HL-60 (cell line): ENCODE measurements around the gene FOXP1.

Experiments
- DNase-seq, 2 experiments: peaks; one replicate each; pipeline ENCODE4 v3.0.0-alpha.2; 2010 to 2020; ENCODE audit warnings: low read depth in 1 of 2, low spot score in 1 of 2
- H3K27ac ChIP-seq: fragments of 250-450 bp; sonication (Bioruptor Pico); replicated peaks from 2 replicates; pipeline ENCODE4 v1.5.1; 2020; ENCODE audit warnings: mild to moderate bottlenecking, moderate library complexity
- H3K27me3 ChIP-seq: fragments of 250-450 bp; sonication (Bioruptor Pico); 2 replicates; pipeline ENCODE4 v1.5.1; 2021; ENCODE audit warnings: mild to moderate bottlenecking, moderate library complexity; ENCODE audit not compliant: insufficient read depth, poor library complexity, severe bottlenecking
- H3K4me3 ChIP-seq: replicated peaks from 2 replicates; pipeline ENCODE4 v1.5.1; 2011; ENCODE audit warnings: mild to moderate bottlenecking, control low read depth, low read length; ENCODE audit not compliant: insufficient read depth
- GABPA ChIP-seq: IDR thresholded peaks from 2 replicates; pipeline ENCODE4 v1.6.1; 2012; ENCODE audit warnings: low read depth
- POLR2AphosphoS5 ChIP-seq: IDR thresholded peaks from 2 replicates; pipeline ENCODE4 v1.6.1; 2012; ENCODE audit warnings: low read depth
- SPI1 ChIP-seq: IDR thresholded peaks from 2 replicates; pipeline ENCODE4 v1.6.1; 2012; ENCODE audit warnings: low read depth, mild to moderate bottlenecking, borderline replicate concordance
- TF ChIP-seq, protein P1 (sequence below): IDR thresholded peaks from 2 replicates; pipeline ENCODE4 v1.6.1; 2012; ENCODE audit warnings: low read depth; ENCODE audit not compliant: insufficient replicate concordance
- TF ChIP-seq, protein P2 (sequence below): IDR thresholded peaks from one replicate; pipeline ENCODE4 v1.5.1; 2011; ENCODE audit warnings: low read length, control low read depth, inconsistent platforms; ENCODE audit not compliant: insufficient read depth

FOXP1 gene

DNA sequence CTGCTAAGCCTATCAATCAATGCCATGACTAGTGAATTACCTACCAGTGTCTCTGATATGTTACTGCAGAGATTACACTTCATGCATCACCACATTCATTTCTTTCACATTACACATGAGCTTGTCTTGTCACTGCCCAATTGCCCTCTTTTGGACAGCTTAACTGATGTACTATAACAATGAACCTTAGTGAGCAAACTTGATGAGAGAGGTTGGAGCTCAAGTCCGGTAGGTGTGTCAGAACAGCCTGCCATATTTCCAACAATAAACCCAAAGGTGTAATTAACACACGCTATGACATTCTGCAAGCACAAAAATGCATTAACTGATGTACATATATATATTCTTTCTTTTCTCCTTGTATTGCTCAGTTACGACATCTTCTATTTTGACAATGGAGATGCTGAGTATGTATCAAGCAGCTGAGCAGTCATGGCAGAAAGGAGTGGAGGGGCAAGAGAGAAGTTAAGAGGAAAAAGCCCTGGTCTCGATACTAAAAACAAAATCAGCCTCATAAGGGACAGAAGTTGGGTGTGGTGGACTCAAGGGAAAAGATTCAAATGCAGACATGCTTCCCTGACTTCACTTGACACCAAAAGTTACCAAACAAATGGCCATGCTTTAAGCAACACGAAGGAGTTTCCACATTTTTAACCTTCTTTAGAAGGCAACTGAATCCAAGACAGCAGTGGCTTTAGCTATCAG lies 538.2 kb downstream of the FOXP1 start:
- TF ChIP-seq, protein P1, sequence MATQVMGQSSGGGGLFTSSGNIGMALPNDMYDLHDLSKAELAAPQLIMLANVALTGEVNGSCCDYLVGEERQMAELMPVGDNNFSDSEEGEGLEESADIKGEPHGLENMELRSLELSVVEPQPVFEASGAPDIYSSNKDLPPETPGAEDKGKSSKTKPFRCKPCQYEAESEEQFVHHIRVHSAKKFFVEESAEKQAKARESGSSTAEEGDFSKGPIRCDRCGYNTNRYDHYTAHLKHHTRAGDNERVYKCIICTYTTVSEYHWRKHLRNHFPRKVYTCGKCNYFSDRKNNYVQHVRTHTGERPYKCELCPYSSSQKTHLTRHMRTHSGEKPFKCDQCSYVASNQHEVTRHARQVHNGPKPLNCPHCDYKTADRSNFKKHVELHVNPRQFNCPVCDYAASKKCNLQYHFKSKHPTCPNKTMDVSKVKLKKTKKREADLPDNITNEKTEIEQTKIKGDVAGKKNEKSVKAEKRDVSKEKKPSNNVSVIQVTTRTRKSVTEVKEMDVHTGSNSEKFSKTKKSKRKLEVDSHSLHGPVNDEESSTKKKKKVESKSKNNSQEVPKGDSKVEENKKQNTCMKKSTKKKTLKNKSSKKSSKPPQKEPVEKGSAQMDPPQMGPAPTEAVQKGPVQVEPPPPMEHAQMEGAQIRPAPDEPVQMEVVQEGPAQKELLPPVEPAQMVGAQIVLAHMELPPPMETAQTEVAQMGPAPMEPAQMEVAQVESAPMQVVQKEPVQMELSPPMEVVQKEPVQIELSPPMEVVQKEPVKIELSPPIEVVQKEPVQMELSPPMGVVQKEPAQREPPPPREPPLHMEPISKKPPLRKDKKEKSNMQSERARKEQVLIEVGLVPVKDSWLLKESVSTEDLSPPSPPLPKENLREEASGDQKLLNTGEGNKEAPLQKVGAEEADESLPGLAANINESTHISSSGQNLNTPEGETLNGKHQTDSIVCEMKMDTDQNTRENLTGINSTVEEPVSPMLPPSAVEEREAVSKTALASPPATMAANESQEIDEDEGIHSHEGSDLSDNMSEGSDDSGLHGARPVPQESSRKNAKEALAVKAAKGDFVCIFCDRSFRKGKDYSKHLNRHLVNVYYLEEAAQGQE, result no peak

DNA sequence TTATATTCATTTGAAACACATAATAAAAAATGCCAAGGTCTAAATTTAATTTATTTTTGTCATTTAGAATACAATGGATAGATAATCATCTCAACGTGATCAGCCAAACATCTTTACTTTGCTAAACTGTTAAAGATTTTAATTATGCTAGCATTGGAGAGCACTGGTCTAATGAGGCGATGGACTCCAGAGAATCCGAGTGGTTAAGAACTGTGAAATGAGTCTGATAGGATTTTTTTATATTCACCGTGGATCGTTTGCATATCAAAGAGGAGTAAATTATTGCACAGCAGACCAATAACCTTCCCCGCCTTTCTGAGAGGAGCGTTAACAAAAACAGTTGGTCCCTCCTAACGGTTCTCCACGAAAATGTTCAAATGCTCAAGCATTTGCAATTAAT lies 540.8 kb downstream of the FOXP1 start:
- no peak for DNase-seq
- TF ChIP-seq, protein P1, result no peak
- TF ChIP-seq POLR2AphosphoS5 (no peak), GABPA (no peak), SPI1 (no peak)
- TF ChIP-seq, protein P2, sequence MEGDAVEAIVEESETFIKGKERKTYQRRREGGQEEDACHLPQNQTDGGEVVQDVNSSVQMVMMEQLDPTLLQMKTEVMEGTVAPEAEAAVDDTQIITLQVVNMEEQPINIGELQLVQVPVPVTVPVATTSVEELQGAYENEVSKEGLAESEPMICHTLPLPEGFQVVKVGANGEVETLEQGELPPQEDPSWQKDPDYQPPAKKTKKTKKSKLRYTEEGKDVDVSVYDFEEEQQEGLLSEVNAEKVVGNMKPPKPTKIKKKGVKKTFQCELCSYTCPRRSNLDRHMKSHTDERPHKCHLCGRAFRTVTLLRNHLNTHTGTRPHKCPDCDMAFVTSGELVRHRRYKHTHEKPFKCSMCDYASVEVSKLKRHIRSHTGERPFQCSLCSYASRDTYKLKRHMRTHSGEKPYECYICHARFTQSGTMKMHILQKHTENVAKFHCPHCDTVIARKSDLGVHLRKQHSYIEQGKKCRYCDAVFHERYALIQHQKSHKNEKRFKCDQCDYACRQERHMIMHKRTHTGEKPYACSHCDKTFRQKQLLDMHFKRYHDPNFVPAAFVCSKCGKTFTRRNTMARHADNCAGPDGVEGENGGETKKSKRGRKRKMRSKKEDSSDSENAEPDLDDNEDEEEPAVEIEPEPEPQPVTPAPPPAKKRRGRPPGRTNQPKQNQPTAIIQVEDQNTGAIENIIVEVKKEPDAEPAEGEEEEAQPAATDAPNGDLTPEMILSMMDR, result no peak
- Histone ChIP-seq H3K4me3 (no peak overlapping the region), H3K27ac (no peak overlapping the region), H3K27me3 (no peaks in the 10 kb centered on the region)

More for the DNA sequence above, 538.2 kb downstream of the FOXP1 start:
- Histone ChIP-seq H3K27me3 (no peaks in the 10 kb centered on the region), H3K27ac (no peak overlapping the region), H3K4me3 (no peak overlapping the region)
- no peak for DNase-seq

- DNase-seq, result no peak
- Histone ChIP-seq H3K27ac (no peak overlapping the region), H3K4me3 (no peak overlapping the region), H3K27me3 (no peaks in the 10 kb centered on the region)
- TF ChIP-seq GABPA (no peak), SPI1 (no peak), POLR2AphosphoS5 (no peak)
- TF ChIP-seq, protein P1, result no peak
- TF ChIP-seq, protein P2, result no peak
These were observed 542.2 kb downstream of the FOXP1 start for GRCh38 chr3:71041371-71041770.
